Measurements from ENCODE around the gene ACAD11.

Gene ACAD11

DNA sequence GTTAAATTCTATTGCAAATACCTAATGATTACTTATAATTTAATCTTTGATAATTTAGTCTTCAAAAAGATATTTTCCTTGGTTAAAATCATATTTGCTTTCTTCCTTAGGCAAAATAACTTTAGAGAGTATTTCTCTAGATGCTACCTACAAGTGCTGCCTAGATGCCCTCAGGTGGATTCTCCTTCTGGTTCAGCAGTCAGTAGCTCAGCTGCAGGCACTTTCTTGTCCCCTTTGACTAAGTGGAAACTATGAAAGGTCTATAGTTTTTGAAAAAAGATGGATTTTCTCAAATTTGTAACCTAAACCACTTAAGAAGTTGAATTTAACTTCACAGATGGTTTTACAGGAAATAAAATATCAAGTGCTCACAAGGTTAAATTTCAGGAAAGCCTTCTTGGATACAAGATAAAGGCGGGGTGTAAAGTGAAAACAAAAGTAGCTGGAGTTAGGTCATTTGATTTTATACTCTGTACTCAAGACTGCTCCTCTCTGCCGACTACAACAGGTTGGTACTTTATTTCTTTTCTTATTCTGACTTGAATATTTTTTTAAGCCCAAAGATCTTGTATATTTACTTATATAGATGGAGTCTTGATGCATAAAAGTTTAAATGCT lies 62.7 kb downstream of the ACAD11 start, which contains the start of gene ACKR4:
ACKR4 (plus strand) TSS at position 455 of the 618 bp plus-strand sequence. CDS start 3,128 bp downstream, outside the sequence.
- H3K4me3 ChIP-seq (ENCODE audit: low read length), result no peak within 1 kb of the TSS
- no peaks in the 10 kb centered on the region for H3K27me3 ChIP-seq (ENCODE audit: control insufficient read depth, insufficient read depth, low read length)
- no peaks in the 10 kb centered on the region for H3K4me1 ChIP-seq (ENCODE audit: control insufficient read depth, low read depth, low read length)
- H3K27ac ChIP-seq (ENCODE audit: low read length), result no peak within 1 kb of the TSS
- H3K9me3 ChIP-seq (ENCODE audit: control insufficient read depth, low read depth, low read length), result no peaks in the 10 kb centered on the region
- H3K36me3 ChIP-seq (ENCODE audit: control insufficient read depth, low read depth, low read length), result no peaks in the 10 kb centered on the region
- no peak within 1 kb of the TSS for H3K9ac ChIP-seq (ENCODE audit: low read length)

DNA sequence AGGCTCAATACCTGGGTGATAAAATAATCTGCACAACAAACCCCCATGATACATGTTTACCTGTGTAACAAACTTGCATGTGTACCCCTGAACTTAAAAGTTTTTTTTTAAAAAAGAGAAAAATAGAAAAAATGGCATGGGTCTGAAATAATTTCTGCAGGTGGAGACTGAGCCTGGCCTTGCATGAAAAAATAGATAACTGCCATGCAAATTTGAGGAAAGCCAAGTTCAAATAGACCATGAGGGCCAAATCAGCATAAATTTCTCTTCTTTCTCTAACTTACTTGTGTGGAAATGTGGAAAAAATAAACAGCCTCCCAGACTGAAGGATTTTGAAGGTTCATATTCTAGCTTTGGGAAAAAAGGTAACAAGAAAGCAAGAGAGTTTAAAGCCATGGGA lies 63.3 kb downstream of the ACAD11 start:
- Histone ChIP-seq H3K27ac (ENCODE audit: low read length) (no peak overlapping the region), H3K27me3 (ENCODE audit: control insufficient read depth, insufficient read depth, low read length) (no peaks in the 10 kb centered on the region), H3K9ac (ENCODE audit: low read length) (no peak overlapping the region), H3K36me3 (ENCODE audit: control insufficient read depth, low read depth, low read length) (no peaks in the 10 kb centered on the region), H3K4me1 (ENCODE audit: control insufficient read depth, low read depth, low read length) (no peaks in the 10 kb centered on the region), H3K9me3 (ENCODE audit: control insufficient read depth, low read depth, low read length) (no peaks in the 10 kb centered on the region), H3K4me3 (ENCODE audit: low read length) (no peak overlapping the region)

- Histone ChIP-seq H3K36me3 (ENCODE audit: control insufficient read depth, low read depth, low read length) (no peaks in the 10 kb centered on the region), H3K9me3 (ENCODE audit: control insufficient read depth, low read depth, low read length) (no peaks in the 10 kb centered on the region), H3K9ac (ENCODE audit: low read length) (no peak overlapping the region), H3K4me3 (ENCODE audit: low read length) (no peak overlapping the region), H3K27me3 (ENCODE audit: control insufficient read depth, insufficient read depth, low read length) (no peaks in the 10 kb centered on the region), H3K4me1 (ENCODE audit: control insufficient read depth, low read depth, low read length) (no peaks in the 10 kb centered on the region), H3K27ac (ENCODE audit: low read length) (no peak overlapping the region)
Observed at GRCh38 chr3:132595014-132595413, 64.6 kb downstream of the ACAD11 start.

DNA sequence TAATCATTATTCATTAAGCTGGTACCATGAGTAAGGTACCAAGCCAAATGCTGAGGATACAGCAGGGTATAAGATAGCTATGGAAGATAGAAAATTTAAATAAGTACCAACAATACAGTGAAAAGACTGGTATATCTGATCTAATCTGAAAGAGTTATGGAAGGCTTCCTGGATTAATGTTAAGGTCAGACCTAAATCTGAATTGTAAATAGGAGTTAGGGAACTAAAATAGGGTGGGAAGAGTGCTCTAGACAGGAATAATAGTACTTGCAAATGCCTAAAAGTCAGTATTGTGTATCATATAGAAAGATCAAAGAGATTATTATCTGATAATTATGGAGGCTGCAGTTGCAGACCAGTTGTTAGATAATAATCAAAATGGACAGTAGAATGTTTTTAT lies 65.1 kb downstream of the ACAD11 start:
- H3K9me3 ChIP-seq (ENCODE audit: control insufficient read depth, low read depth, low read length), result no peaks in the 10 kb centered on the region
- no peaks in the 10 kb centered on the region for H3K36me3 ChIP-seq (ENCODE audit: control insufficient read depth, low read depth, low read length)
- H3K9ac ChIP-seq (ENCODE audit: low read length), result no peak overlapping the region
- no peaks in the 10 kb centered on the region for H3K4me1 ChIP-seq (ENCODE audit: control insufficient read depth, low read depth, low read length)
- H3K27ac ChIP-seq (ENCODE audit: low read length), result no peak overlapping the region
- no peaks in the 10 kb centered on the region for H3K27me3 ChIP-seq (ENCODE audit: control insufficient read depth, insufficient read depth, low read length)
- H3K4me3 ChIP-seq (ENCODE audit: low read length), result no peak overlapping the region

GRCh38 chr3:132593947-132594323 lies 65.7 kb downstream of the ACAD11 start:
- H3K36me3 ChIP-seq (ENCODE audit: control insufficient read depth, low read depth, low read length), result no peaks in the 10 kb centered on the region
- no peaks in the 10 kb centered on the region for H3K4me1 ChIP-seq (ENCODE audit: control insufficient read depth, low read depth, low read length)
- no peaks in the 10 kb centered on the region for H3K9me3 ChIP-seq (ENCODE audit: control insufficient read depth, low read depth, low read length)
- H3K9ac ChIP-seq (ENCODE audit: low read length), result no peak overlapping the region
- H3K27me3 ChIP-seq (ENCODE audit: control insufficient read depth, insufficient read depth, low read length), result no peaks in the 10 kb centered on the region
- no peak overlapping the region for H3K27ac ChIP-seq (ENCODE audit: low read length)
- no peak overlapping the region for H3K4me3 ChIP-seq (ENCODE audit: low read length)

DNA sequence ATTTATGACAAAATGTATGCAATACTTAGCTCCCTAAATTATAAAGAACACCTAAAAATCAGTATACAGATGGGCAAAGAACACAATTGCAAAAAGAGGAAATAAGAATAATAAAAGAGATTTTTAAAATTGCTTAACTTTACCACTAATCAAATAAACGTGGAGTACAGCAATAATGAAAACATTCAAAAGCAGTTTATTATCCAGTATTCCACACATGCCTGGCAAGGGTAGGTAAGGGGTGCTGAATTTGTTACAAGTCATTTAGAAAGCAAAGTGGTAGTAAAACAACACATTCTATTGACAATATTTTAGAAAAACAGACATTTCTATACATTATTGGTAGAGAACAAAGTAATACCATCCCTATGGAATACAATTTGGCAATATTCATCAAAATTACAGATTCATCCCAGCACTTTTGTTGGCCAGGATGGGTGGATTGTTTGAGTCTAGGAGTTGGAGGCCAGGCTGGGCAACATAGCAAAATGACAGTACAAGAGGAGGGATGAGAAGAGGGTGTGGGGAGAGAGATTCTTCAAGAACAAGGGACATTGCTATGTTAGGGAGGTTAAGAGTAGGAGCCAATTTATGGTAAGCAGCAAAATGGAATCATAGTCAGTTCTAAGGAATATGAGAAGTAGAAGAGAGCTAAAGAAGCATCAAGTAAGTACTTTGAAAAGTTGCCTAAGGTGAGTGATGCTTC lies 66.2 kb downstream of the ACAD11 start:
- Histone ChIP-seq H3K4me1 (ENCODE audit: control insufficient read depth, low read depth, low read length) (no peaks in the 10 kb centered on the region), H3K27ac (ENCODE audit: low read length) (no peak overlapping the region), H3K9ac (ENCODE audit: low read length) (no peak overlapping the region), H3K27me3 (ENCODE audit: control insufficient read depth, insufficient read depth, low read length) (no peaks in the 10 kb centered on the region), H3K4me3 (ENCODE audit: low read length) (no peak overlapping the region), H3K36me3 (ENCODE audit: control insufficient read depth, low read depth, low read length) (no peaks in the 10 kb centered on the region), H3K9me3 (ENCODE audit: control insufficient read depth, low read depth, low read length) (no peaks in the 10 kb centered on the region)

GRCh38 chr3:132592216-132592615 lies 67.4 kb downstream of the ACAD11 start:
- Histone ChIP-seq H3K36me3 (ENCODE audit: control insufficient read depth, low read depth, low read length) (no peaks in the 10 kb centered on the region), H3K4me1 (ENCODE audit: control insufficient read depth, low read depth, low read length) (no peaks in the 10 kb centered on the region), H3K9ac (ENCODE audit: low read length) (no peak overlapping the region), H3K27me3 (ENCODE audit: control insufficient read depth, insufficient read depth, low read length) (no peaks in the 10 kb centered on the region), H3K27ac (ENCODE audit: low read length) (no peak overlapping the region), H3K9me3 (ENCODE audit: control insufficient read depth, low read depth, low read length) (no peaks in the 10 kb centered on the region), H3K4me3 (ENCODE audit: low read length) (no peak overlapping the region)

- no peaks in the 10 kb centered on the region for H3K4me1 ChIP-seq (ENCODE audit: control insufficient read depth, low read depth, low read length)
- no peak overlapping the region for H3K4me3 ChIP-seq (ENCODE audit: low read length)
- no peaks in the 10 kb centered on the region for H3K9me3 ChIP-seq (ENCODE audit: control insufficient read depth, low read depth, low read length)
- no peaks in the 10 kb centered on the region for H3K27me3 ChIP-seq (ENCODE audit: control insufficient read depth, insufficient read depth, low read length)
- H3K27ac ChIP-seq (ENCODE audit: low read length), result no peak overlapping the region
- no peaks in the 10 kb centered on the region for H3K36me3 ChIP-seq (ENCODE audit: control insufficient read depth, low read depth, low read length)
- H3K9ac ChIP-seq (ENCODE audit: low read length), result no peak overlapping the region
Observed at GRCh38 chr3:132587401-132587800, 72.2 kb downstream of the ACAD11 start.

DNA sequence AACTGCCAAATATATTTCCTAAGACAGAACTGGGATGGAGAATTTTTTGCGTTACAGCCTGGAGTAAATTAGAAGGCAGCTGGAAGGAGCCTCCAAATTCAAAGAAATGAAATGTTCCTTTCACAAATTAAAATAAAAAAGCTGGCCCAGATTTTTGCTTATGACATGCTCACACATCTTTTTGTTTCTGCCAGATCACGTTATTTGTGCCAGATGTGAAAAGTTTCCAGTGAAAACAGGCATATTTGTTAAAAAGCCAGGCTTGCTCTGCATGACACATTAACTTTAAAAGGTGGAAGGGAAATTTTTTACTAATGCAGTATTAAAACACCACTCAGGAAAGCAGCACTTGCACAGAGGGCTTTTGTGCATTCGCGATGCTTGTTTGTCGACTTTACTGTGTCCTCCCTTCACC lies 85.8 kb downstream of the ACAD11 start:
- Histone ChIP-seq H3K27me3 (ENCODE audit: control insufficient read depth, insufficient read depth, low read length) (no peaks in the 10 kb centered on the region), H3K4me3 (ENCODE audit: low read length) (no peak overlapping the region), H3K36me3 (ENCODE audit: control insufficient read depth, low read depth, low read length) (peaks cover 4% of the 10 kb centered on the region), H3K9ac (ENCODE audit: low read length) (no peak overlapping the region), H3K9me3 (ENCODE audit: control insufficient read depth, low read depth, low read length) (no peaks in the 10 kb centered on the region), H3K4me1 (ENCODE audit: control insufficient read depth, low read depth, low read length) (no peaks in the 10 kb centered on the region), H3K27ac (ENCODE audit: low read length) (no peak overlapping the region)

GRCh38 chr3:132570016-132570415 lies 89.6 kb downstream of the ACAD11 start:
- Histone ChIP-seq H3K9me3 (ENCODE audit: control insufficient read depth, low read depth, low read length) (no peaks in the 10 kb centered on the region), H3K4me3 (ENCODE audit: low read length) (no peak overlapping the region), H3K4me1 (ENCODE audit: control insufficient read depth, low read depth, low read length) (no peaks in the 10 kb centered on the region), H3K36me3 (ENCODE audit: control insufficient read depth, low read depth, low read length) (no peaks in the 10 kb centered on the region), H3K9ac (ENCODE audit: low read length) (no peak overlapping the region), H3K27me3 (ENCODE audit: control insufficient read depth, insufficient read depth, low read length) (no peaks in the 10 kb centered on the region), H3K27ac (ENCODE audit: low read length) (no peak overlapping the region)

DNA sequence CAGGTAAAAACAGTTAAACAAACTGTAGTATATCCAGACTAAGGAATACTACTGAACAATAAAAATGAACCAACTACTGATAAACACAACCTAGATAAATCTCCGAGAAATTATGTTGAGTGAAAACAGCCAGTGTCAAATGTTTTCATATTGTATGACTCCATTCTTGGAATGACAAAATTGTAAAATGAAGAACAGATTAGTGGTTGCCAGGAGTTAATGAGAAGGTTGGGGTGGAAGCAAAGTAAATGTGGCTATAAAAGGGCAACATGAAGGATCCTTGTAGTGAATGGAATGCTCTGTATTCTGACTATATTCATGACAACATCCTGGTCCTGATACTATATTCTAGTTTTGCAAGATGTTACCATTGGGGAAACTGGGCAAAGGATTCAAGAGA lies 90.0 kb downstream of the ACAD11 start:
- Histone ChIP-seq H3K9me3 (ENCODE audit: control insufficient read depth, low read depth, low read length) (no peaks in the 10 kb centered on the region), H3K4me1 (ENCODE audit: control insufficient read depth, low read depth, low read length) (no peaks in the 10 kb centered on the region), H3K4me3 (ENCODE audit: low read length) (no peak overlapping the region), H3K36me3 (ENCODE audit: control insufficient read depth, low read depth, low read length) (no peaks in the 10 kb centered on the region), H3K27me3 (ENCODE audit: control insufficient read depth, insufficient read depth, low read length) (no peaks in the 10 kb centered on the region), H3K9ac (ENCODE audit: low read length) (no peak overlapping the region), H3K27ac (ENCODE audit: low read length) (no peak overlapping the region)

GRCh38 chr3:132569153-132569552 lies 90.5 kb downstream of the ACAD11 start:
- H3K9ac ChIP-seq (ENCODE audit: low read length), result no peak overlapping the region
- H3K9me3 ChIP-seq (ENCODE audit: control insufficient read depth, low read depth, low read length), result no peaks in the 10 kb centered on the region
- no peaks in the 10 kb centered on the region for H3K36me3 ChIP-seq (ENCODE audit: control insufficient read depth, low read depth, low read length)
- H3K4me3 ChIP-seq (ENCODE audit: low read length), result no peak overlapping the region
- no peaks in the 10 kb centered on the region for H3K4me1 ChIP-seq (ENCODE audit: control insufficient read depth, low read depth, low read length)
- H3K27me3 ChIP-seq (ENCODE audit: control insufficient read depth, insufficient read depth, low read length), result no peaks in the 10 kb centered on the region
- H3K27ac ChIP-seq (ENCODE audit: low read length), result no peak overlapping the region
